ENCODE data around the gene CTSA.
"Not testable (repeated sequence)": the region's sequence is repeated elsewhere in the genome, so short reads cannot be mapped to it uniquely, and the experiment has no call there.

Gene CTSA

DNA sequence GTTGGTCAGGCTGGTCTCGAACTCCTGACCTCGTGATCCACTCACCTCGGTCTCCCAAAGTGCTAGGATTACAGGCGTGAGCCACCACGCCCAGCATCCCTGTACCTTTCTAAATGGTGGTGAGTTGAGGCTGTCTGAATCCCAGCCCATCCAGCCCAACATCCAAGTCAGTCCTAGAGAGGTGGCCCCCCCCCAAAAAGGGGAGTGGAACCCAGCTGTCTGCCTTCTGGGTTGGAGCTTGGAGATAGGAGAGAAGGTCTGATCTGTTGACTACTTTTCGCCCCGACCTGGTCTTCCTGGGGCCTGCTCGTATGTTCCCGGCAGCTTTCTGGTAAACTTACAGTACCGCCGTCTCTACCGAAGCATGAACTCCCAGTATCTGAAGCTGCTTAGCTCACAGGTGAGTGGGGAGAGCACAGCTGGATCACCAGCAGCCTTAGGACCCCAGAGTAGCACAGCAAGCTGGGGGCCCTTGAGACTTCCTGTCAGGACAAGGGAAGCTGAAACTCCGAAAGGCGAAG is 5.6 kb downstream of the CTSA start:
- DNase-seq (ENCODE audit: low read depth), result no peak

DNA sequence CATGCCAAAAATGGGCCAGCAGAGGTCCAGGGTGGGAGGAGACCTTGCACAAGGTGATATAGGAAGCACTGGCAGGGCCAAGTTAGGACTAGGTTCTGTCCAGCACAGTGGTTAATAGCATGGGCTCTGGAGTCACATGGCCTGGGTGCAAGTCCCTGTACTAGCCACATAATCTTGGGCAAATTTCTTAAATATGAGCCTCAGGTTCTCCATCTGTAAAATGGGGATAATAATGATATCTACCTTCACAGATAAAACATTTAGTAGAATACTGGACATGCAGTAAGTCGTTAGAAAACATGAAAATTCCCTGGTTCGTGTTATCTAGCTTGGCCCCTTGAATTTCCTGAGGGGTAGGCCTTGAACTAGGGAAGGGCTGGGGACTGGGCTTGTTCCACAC is 6.2 kb downstream of the CTSA start:
- no peak for DNase-seq (ENCODE audit: low read depth)

DNA sequence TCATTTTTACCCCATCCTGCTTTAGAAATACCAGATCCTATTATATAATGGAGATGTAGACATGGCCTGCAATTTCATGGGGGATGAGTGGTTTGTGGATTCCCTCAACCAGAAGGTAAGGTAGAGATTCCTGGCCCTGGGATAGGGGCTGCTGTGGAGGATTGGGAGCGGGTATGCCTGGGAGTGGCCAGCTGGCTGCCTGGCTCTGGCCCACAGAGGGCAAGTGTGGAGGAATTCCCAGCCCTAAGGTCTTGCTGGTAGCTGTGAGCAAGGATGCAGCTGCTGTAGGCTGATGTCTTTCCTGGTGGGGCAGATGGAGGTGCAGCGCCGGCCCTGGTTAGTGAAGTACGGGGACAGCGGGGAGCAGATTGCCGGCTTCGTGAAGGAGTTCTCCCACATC is 6.6 kb downstream of the CTSA start:
- DNase-seq (ENCODE audit: low read depth), result no peak

DNA sequence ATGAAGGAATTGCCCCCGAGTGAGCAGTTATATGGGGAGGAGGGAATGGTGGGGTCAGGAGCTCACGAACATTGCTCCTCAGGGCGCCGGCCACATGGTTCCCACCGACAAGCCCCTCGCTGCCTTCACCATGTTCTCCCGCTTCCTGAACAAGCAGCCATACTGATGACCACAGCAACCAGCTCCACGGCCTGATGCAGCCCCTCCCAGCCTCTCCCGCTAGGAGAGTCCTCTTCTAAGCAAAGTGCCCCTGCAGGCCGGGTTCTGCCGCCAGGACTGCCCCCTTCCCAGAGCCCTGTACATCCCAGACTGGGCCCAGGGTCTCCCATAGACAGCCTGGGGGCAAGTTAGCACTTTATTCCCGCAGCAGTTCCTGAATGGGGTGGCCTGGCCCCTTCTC is 7.2 kb downstream of the CTSA start:
- DNase-seq (ENCODE audit: low read depth), result no peak

DNA sequence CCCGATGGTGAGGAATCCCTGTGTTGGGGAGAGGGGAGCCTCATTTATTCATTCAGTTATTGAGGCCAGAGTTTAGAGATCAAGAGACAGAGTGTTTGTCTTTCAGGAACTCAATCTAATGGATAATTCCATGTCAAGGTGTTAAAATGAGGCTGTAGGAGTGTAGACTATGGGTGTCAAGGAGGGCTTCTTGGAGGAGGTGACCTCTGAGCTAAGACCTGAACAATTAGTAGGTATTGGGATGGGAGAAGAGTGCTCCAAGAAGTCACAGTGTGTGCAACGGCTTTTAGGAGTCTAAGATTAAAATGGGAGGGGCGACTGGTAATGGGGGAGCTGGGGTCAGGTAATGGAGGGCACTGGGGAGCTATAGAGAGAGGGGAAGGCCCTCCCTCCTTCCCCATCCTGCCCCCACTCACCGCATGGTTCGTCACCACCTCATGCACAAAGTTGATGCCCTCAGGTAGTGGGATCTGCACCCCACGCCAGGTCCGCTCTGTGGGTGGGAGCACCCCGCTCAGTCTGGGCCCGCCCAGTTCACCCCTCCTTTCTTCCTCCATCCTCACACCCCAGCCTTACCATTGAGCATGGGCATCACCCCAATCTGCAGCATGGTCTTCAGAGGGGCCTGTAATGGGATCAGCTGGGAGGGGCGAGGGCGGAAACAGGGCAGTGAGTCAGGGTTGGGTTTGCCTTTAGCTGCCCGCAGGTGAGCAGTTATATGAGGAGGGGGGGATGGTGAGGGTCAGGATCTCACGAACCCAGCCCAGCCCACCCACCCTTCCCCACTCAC is 8.1 kb downstream of the CTSA start:
- DNase-seq (ENCODE audit: low read depth), result no peak

DNA sequence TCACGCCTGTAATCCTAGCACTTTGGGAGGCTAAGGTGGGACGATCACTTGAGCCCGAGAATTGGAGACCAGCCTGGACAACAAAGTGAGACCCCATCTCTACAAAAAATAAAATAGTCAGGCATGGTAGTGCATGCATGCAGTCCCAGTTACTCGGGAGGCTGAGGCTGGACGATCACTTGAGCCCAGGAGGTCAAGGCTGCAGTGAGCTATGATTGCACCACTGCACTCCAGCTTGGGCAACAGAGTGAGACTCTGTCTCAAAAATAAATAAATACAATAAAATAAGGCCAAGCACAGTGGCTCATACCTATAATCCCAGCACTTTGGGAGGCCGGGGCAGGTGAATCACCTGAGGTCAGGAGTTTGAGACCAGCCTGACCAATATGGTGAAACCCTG is 10.2 kb downstream of the CTSA start:
- not testable (repeated sequence) for DNase-seq (ENCODE audit: low read depth)

DNA sequence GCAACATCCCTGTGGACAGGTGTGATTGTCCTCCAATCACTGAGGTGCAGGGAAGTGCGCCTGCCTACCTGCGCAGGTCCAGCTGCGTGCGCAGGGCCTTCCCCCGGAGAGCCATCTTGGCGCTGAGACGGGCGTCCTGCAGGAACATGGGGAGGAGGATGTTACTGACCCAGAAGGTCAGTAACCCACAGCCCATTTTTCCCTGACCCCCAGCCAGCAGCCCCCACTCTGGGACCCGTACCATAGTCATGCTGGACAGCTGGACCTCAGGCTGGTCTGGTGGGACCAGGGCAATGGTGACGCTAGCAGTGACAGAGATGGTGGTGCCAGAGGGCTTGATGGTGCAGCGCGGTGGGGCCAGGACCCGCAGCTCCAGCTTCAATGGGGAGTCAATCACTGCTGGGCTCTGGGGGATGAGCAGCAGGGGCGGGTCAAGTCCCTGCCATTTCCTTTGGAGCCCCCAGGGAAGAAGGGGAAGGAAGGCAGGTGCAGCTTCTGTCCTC is 11.1 kb downstream of the CTSA start:
- no peak for DNase-seq (ENCODE audit: low read depth)

DNA sequence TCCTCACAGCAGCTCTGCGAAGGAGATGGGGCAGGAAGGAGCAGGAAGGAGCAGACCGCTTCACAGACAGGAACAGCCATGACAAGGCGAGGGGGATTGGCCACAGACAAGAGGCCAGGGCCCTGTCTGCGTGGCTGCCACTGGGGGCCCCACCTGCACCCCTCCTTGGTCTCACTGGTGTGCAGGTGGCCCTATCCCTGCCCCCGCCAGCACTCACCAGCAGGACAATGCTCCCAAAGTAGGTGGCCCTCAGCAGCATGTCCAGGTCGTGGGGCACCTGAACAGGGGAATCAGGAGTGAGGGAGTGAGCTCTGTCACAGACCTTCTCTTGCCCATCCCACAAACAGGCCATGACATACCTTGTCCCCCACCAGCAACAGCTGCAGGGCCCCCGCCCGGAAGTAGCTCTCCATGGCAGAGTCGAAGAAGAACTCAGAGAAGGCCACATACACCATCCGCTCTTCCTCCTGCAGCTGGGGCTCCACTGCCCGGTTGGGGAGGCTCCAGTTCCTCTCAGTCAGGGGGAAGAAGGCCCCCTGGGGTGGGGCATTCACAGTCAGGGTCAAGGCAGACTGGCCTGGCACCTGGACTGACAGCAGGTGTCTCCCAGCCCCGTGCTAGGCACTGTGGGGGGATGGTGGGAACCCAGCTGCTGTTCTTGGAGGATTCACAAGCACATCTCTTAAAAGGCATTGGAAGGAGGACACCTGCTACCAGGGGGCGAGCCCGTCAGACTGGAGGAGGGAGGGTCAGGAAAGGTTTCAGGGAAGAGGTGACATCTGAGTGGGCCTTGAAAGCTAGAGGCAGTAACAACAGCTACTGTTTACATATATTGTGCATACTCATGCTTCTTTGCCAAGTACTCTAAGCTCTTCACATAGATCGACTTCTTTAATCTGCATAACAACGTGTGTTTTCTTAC is 13.7 kb downstream of the CTSA start:
- DNase-seq (ENCODE audit: low read depth), result no peak

DNA sequence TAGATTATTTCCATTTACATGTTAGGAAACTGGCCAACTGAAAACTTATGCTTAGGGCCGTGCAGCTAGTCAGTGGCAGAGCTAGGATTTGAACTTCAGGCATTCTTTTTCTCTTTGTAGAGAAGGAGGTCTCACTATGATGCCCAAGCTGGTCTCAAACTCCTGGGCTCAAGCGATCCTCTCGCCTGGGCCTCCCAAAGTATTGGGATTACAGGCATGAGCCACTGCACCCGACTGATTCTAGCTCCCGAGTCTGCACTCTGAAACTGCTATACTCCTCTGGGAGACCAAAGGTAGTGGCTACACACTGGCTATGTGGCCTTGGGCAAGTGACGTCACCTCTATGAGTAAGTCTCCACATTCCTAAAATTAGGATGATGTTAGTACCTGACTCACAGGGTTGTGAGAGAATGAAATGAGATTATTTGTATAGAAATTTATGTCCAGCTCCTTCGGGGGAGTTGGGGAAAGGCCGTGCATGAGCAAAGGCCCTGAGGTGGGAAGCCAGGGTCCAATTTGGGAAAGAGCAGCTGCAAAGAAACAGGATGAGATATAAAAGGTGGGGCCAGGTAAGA is 14.5 kb downstream of the CTSA start:
- no peak for DNase-seq (ENCODE audit: low read depth)

DNA sequence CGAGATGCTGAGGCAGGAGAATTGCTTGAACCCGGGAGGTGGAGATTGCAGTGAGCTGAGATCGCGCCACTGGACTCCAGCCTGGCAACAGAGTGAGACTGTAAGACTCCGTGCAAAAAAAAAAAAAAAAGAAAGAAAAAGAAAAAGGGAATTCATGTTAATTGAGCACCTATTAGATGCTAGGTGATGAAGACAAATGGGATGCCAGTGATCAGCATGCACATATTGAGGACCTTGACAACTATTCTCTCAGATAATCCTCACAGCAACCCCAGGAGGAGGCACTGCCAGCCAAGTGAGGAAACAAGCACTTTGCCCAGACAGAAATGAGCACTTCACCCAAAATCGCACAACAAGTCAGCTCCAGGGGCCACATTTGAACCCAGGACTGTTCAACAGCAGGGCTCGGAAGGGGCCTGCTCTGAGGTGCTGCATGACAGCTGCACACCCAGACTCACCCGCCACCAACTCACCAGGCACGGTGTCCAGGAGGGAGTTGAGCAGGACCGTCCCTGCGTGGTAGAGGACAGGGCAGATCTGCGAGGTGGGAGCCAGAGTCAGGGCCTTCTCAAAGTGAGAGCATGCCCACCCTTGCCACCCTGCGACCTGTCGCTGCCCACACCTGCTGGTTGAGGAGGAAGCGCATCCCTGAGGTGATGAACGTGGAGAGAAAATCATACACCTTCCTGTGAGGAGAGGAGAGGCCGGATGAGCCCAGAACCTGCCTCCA is 16.2 kb downstream of the CTSA start:
- no peak for DNase-seq (ENCODE audit: low read depth)

DNA sequence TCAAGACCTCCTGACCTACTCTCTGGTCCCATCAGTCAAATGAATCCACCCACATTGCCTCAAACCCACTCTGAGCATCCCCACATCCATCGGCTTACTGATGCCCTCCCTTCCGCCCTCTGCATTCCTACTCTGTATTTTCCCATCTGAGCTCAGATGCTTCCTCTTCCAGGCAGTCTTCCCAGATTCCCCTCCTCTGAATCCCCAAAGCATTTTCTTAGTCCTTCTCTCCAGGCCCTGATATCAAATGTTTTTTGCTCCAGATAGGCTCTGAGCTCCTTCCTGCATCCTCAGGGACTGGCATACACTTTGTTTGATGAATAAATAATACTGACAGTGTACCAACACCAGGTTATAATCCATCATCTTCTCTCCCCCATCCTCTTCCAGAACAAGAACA is 16.9 kb downstream of the CTSA start:
- DNase-seq (ENCODE audit: low read depth), result no peak

DNA sequence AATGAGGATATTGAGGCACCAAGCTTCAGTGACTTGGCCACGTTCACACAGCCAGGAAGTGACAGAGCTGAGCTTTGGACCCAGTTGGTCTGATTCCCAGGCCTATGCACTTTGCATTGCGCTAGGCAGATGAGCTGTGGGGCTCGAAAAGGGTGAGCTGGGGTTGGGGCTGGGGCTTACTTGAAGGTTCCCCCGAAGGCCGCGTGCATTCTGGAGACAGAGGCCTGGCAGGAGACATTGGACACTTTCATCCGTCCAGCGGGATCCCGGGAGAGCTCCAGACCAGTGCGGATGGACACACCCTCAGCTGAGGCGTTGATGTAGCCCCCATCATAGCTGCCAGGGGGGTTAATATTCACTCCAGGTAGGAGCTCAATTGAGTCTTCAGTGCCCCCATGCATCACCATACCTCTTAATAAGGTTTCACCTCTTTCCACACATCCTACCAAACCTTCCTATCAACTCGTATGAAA is 18.2 kb downstream of the CTSA start:
- no peak for DNase-seq (ENCODE audit: low read depth)

DNA sequence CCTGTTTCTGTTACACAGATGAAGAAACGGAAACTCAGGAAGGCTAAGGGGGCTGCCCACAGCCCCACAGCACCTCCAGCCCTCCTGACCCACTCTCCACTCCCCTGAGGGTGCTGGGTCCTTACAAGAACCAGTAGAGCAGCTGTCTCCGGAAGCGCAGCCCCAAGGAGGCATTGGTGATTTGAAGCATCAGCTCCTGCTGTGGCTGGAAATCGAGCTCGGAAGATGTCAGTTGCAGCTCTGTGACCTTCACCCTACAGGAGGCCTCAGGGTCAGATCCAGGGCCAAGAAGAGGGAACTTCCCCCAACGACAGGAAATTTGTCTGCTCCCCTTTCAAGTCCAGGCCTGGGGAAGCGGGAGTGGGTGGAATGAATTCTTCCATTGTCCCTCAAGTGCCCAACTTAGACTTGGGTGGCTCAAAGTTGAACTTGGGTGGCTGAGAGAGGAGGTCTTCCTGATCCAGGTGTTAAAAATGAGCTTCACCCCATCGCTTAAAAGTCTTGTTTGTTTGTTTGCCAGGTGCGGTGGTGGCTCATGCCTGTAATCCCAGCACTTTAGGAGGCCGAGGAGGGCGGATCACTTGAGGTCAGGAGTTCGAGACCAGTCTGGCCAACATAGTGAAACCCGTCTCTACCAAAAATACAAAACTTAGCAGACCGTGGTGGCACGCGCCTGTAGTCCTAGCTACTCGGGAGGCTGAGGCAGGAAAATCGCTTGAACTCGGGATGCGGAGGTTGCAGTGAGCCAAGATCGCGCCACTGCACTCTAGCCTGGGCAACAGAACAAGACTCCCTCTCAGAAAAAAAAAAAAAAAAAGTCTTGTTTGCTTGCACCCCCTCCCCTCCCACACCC is 18.9 kb downstream of the CTSA start:
- no peak for DNase-seq (ENCODE audit: low read depth)

DNA sequence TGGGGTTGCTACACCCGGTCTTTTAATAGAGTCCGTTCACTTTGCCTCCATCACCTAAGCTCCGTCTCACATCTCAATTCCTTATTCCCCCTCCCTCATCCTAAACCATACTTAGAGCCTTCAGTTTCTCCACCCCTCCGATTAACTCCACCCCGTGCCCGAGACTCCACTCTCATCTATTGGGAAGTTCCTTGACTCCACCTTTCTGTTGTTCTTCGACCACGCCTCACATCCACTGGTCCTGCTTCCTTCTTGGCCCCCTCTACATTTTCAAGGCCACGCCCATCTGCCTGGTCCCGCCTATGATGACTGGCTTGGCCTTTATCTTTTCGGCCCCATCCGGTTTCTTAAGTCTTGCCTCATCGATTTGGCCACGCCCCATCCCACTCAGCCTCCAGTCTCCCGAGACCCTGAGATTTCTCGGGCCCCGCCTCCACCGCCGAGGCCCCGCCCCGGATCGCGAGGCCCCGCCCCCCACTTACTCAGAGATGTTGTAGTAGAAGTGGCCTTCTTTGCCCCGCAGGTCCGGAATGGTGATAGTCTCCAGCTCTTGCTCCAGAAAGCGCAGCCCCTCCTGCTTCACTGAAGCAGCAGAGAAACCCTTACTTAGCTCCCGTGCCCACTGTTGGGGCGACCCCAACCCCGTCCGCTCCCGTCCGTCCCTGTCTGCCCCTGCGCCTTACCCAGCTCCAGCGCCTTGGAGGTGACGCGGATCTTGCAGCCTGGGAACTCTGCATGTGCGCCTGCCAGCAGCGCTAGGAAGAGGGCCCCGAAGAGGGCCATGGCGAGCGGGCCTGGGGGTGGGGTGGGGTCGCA is 19.7 kb downstream of the CTSA start:
- peak; percentile 98 for DNase-seq (ENCODE audit: low read depth)

DNA sequence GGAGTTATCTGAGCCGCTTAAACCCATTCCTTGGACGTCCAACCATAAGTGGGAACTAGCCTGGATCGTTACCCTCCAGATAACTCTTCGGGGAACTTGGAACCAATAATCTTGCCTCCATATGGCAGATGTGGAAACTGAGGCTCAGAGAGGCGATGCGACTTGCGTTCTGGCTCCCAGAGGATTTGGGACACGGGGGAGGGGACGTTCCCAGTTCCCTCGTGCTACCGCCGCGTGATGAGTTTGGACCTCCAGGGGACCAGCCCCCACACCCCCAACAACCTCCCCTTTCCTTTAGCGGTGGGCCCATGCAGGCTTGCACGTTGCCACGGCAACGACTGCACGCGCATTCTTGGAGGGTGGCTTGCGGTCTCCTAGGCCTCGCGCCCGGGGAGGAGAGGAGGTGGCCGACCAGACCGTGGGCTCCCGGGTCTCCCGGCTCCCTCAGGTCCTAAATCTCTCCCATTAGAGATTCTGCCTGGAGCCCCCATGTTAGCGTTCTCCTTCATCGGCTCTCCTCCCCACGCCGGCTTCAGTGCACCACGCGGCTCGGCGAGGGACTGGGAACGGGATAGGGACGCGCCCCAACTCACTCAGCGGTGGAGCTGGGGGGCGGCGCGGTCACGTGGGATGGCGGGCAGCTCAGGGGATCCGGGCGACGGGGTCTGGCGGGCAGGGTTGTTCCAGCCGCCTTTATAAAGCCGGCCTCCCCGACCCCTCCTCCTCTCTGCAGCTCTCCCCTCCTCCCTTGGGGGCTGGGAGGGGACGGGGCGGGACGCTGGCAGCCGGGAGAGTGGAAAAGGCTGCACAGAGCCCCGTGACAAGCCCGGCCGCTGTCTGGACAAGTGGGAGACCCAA is 20.6 kb downstream of the CTSA start, which contains the start of gene PLTP:
Gene PLTP (minus strand): TSS at position 670 of the 858 bp plus-strand sequence. CDS start 703 bp downstream, outside the sequence.
- no peak for DNase-seq (ENCODE audit: low read depth)

DNA sequence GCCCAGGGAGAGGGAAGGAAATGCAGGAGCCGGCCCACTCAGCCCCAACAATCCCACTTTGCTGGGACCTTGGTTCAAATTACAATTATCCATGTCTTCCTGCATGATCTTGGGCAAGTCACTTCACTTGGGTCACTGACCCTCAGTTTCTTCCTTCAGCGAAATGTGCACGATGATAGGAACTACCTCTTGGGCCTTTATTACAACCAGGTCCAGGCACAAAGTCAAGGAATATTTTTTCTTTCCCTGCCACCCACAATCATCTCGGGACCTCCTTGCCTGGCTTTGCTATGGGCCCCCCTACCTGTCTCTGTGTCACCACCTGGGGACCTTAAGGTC is 21.2 kb downstream of the CTSA start:
- no peak for DNase-seq (ENCODE audit: low read depth)

DNA sequence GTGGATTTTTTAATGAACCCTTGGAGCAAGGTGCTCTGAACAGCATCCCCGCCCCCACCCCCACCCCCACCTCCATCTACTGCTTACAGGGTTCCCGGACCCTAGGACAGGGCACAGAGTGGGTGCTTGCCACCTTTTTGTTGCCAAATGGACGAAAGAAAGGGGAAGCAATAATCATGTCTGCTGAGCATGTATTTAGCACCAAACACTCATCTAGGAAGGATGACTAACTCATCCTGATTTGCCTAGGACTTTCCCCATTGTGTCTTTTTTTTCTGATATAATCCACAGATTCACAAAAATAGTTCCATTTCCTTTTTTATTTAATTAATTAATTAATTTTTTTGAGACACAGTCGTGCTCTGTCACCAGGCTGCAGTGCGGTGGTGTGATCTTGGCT is 22.0 kb downstream of the CTSA start:
- no peak for DNase-seq (ENCODE audit: low read depth)

DNA sequence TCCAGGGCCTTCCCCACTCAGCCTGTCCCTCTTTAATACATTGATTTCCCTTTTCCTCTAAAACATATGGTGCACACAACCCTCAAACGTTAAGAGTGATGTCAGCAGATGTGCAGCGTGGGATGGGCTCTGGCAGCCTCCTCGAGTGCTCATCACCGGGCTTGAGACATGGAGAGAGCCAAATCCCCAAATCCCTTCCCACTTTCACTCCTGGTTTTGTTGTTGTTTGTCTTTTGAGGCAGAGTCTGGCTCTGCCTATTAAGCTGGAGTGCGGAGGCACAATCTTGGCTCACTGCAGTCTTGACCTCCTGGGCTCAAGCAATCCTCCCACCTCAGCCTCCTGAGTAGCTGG is 26.6 kb downstream of the CTSA start:
- peak; percentile 42 for DNase-seq (ENCODE audit: low read depth)

DNA sequence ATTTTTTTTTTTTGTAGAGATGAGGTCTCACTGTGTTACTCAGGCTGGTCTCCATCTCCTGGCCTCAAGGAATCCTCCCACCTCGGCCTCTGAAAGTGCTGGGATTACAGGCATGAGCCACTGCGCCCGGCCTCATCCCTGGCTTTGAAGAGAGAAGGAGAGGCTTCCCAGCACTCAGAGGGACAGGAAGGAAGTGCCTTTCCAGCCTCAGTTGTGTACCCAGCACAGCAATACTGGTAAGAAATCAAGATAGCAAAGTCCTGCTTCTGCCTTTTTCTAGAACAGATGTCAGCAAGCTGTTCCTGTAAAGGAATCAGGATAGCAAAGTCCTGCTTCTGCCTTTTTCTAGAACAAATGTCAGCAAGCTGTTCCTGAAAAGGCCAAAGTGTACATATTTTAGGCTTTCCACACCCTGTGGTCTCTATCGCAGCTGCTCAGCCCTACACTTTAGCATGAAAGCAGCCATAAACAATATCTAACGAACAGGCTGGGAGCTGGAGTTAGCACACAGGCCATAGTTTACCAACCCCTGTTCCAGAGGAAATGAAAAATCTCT is 27.1 kb downstream of the CTSA start:
- DNase-seq (ENCODE audit: low read depth), result no peak
